Measurements from ENCODE around the gene TRIB2. TPM values are rescaled to one million over a fixed set of nuclear protein-coding genes. Genes with fewer than 3 reads are reported as not detected.

The TRIB2 gene
- total RNA-seq, 2 experiments from 2014 or later: 9.2 to 11.0 TPM

- TF ChIP-seq, protein P1, sequence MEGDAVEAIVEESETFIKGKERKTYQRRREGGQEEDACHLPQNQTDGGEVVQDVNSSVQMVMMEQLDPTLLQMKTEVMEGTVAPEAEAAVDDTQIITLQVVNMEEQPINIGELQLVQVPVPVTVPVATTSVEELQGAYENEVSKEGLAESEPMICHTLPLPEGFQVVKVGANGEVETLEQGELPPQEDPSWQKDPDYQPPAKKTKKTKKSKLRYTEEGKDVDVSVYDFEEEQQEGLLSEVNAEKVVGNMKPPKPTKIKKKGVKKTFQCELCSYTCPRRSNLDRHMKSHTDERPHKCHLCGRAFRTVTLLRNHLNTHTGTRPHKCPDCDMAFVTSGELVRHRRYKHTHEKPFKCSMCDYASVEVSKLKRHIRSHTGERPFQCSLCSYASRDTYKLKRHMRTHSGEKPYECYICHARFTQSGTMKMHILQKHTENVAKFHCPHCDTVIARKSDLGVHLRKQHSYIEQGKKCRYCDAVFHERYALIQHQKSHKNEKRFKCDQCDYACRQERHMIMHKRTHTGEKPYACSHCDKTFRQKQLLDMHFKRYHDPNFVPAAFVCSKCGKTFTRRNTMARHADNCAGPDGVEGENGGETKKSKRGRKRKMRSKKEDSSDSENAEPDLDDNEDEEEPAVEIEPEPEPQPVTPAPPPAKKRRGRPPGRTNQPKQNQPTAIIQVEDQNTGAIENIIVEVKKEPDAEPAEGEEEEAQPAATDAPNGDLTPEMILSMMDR (IDR thresholded peaks at IDR 0.05): no peak
- ChIA-PET CTCF (interaction anchor here (3.1 to 4.2 kb wide), 3 partner anchors 212 to 305 kb away, joined by 11 to 27 read pairs (median 26); no protein-coding TSS in a partner anchor), POLR2A (interaction anchor here (0.6 to 0.9 kb wide), 3 partner anchors 12 to 217 kb away, joined by 3 read pairs; no protein-coding TSS in a partner anchor)
- no peaks in the 10 kb centered on the region for H3K9me3 Mint-ChIP-seq
- peak overlapping the region; percentile 96 for H3K4me3 Mint-ChIP-seq
- ATAC-seq (no peak), DNase-seq (peak; percentile 46)
- peak overlapping the region; percentile 73 for H3K27ac Mint-ChIP-seq
- peaks cover 56% of the 10 kb centered on the region for H3K4me1 Mint-ChIP-seq (ENCODE audit: low read depth)
- intact Hi-C loops (cut with micrococcal nuclease): loop anchor here (5.0 kb wide), 4 partner anchors 217 to 427 kb away; no protein-coding TSS in a partner anchor
- peaks cover under 1% of the 10 kb centered on the region for H3K36me3 Mint-ChIP-seq (ENCODE audit: low read depth)
- H3K27me3 Mint-ChIP-seq: no peaks in the 10 kb centered on the region
Observed at GRCh38 chr2:12718711-12719399, 2.1 kb downstream of the TRIB2 start.

DNA sequence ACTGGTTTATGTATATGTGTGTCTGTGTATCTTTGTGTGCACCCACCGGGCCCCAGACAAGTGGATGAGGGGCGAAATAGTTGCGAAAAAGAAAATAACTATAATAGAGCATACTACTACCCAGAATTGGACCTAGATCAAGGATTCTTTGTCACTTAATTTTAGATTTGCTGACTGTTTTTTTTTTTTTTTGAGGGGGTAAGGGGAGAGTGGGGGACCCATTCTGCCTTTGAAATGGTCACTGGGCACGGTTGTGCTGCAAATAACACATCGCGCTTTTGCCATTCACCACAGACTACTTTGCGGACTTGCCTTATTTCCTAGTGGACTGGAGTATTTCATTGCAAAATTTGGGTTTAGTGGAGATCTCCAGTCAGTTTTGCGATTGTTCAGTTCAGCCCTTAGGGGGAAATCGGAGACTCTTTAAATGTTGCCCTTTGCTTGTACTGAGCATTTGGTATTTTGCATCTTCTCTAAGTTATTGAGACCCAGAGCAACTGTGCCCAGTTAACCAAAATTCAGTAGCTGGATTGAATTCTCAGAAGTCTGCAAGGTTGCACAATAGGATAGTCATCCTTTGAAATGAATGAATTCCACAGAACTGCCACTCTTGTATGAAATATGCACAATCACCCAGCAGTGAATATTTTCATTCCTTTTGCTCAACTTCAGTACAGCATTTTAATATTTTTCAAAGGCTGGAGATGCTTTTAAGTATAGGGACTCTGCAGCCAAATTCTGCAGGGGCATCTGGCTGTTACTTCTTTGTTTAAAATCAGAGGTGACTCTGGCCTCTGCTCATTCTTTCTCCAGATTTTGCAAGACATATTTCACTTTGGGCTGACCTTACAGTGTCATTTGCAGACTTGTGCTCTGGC is 2.9 kb downstream of the TRIB2 start:
- DNase-seq: no peak
- TF ChIP-seq, protein P1 (IDR thresholded peaks at IDR 0.05): no peak
- no peaks in the 10 kb centered on the region for H3K9me3 Mint-ChIP-seq
- POLR2A ChIA-PET: no interaction called here
- peak overlapping the region; percentile 70 for H3K27ac Mint-ChIP-seq
- ATAC-seq: no peak
- peaks cover 56% of the 10 kb centered on the region for H3K4me1 Mint-ChIP-seq (ENCODE audit: low read depth)
- peak overlapping the region; percentile 96 for H3K4me3 Mint-ChIP-seq
- peaks cover 2% of the 10 kb centered on the region for H3K36me3 Mint-ChIP-seq (ENCODE audit: low read depth)
- intact Hi-C loops (cut with micrococcal nuclease): loop anchor here (5.0 kb wide), 7 partner anchors 138 to 887 kb away; no protein-coding TSS in a partner anchor
- H3K27me3 Mint-ChIP-seq: no peaks in the 10 kb centered on the region
- CTCF ChIA-PET: interaction anchor here (1.5 to 2.3 kb wide), 4 partner anchors 211 to 891 kb away, joined by 4 to 13 read pairs (median 4); no protein-coding TSS in a partner anchor

DNA sequence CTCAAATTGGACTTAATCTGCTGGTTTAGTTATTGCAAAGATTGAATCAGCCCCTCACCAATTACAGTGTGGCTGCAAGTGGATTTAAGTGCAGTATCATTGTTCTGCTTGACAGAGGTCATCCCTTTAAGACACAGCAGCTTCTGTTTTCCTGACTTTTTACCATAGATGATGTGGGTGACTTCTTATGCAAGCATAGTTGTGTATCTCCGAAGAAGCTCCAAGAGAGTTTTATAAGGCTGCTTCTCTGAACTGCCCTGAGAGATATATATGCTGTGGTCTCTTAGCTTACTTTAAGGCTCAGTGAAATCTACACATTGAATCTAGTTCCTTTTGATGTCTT is 3.5 kb downstream of the TRIB2 start:
- H3K4me3 Mint-ChIP-seq: peak overlapping the region; percentile 96

GRCh38 chr2:12720754-12721378 is 4.1 kb downstream of the TRIB2 start:
- H3K36me3 Mint-ChIP-seq (ENCODE audit: low read depth): peaks cover 6% of the 10 kb centered on the region
- POLR2A ChIA-PET: interaction anchor here (1.9 kb wide), 1 partner anchor 11 kb away, joined by 5 read pairs; no protein-coding TSS in a partner anchor
- intact Hi-C loops (cut with micrococcal nuclease): loop anchor here (5.0 kb wide), 3 partner anchors 136 to 889 kb away; no protein-coding TSS in a partner anchor
- TF ChIP-seq, protein P1 (IDR thresholded peaks at IDR 0.05): no peak
- H3K4me1 Mint-ChIP-seq (ENCODE audit: low read depth): peaks cover 60% of the 10 kb centered on the region
- no peaks in the 10 kb centered on the region for H3K27me3 Mint-ChIP-seq
- CTCF ChIA-PET: interaction anchor here (0.9 to 2.3 kb wide), 9 partner anchors 15 to 892 kb away, joined by 3 to 13 read pairs (median 4); no protein-coding TSS in a partner anchor
- H3K27ac Mint-ChIP-seq: no peak overlapping the region
- DNase-seq (no peak), ATAC-seq (no peak)
- no peaks in the 10 kb centered on the region for H3K9me3 Mint-ChIP-seq
- H3K4me3 Mint-ChIP-seq: no peak overlapping the region

More for the DNA sequence above, 3.5 kb downstream of the TRIB2 start:
- intact Hi-C loops (cut with micrococcal nuclease): loop anchor here (5.0 kb wide), 3 partner anchors 137 to 888 kb away; no protein-coding TSS in a partner anchor
- POLR2A ChIA-PET: interaction anchor here (1.9 kb wide), 1 partner anchor 11 kb away, joined by 5 read pairs; no protein-coding TSS in a partner anchor
- peaks cover 60% of the 10 kb centered on the region for H3K4me1 Mint-ChIP-seq (ENCODE audit: low read depth)
- CTCF ChIA-PET: interaction anchor here (1.3 to 2.3 kb wide), 5 partner anchors 16 to 891 kb away, joined by 4 to 13 read pairs (median 4); no protein-coding TSS in a partner anchor
- H3K27ac Mint-ChIP-seq: no peak overlapping the region
- ATAC-seq (no peak), DNase-seq (no peak)
- H3K36me3 Mint-ChIP-seq (ENCODE audit: low read depth): peaks cover 6% of the 10 kb centered on the region
- H3K27me3 Mint-ChIP-seq: no peaks in the 10 kb centered on the region
- TF ChIP-seq, protein P1 (IDR thresholded peaks at IDR 0.05): no peak
- H3K9me3 Mint-ChIP-seq: no peaks in the 10 kb centered on the region

Measured in activated CD8-positive, alpha-beta T cell treated with anti-CD3 and anti-CD28 coated beads for 36 hours (primary cell).